ENCODE measurements around the gene CACNB1. TPM values are rescaled to one million over a fixed set of nuclear protein-coding genes. Genes with fewer than 3 reads are reported as not detected.

Gene CACNB1
- polyA plus RNA-seq, 1 donor from 2014 or later = 18.9 TPM

DNA sequence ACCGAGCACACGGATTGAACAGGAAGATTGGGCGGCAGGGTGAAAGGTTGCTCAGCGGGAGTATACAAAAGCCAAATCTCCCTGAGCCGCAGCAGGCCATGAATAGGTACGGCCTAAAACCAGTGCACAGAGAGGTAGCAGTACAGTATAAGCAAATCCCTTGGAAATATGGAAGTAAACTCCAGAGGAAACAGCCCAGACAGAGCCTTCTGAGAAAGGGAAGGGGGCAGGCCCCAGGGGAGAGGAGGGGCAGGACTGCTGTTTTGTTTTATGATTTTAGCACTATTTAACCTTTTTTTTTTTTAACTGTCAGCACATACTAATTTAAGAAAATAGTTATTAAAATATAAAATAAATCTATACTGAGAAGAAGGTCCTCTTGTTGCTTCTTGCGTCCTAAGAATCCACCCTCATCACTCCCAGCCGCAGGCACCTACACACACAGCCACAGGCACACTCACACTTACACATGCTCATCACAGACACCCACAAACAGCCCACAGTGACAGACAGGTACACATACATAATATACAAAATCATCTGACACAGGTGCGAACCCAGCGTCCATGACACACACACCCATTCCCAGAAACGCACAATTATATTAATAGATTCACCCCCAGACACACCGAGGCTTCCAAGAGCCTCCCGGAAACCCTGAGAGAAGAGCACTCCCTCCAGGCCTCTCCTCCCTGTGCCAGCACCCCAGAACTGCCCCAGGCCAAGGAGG, 58.9 kb downstream of the CACNB1 start:
- Histone ChIP-seq H3K4me2 (ENCODE audit: low read length) (no peak overlapping the region), H3K36me3 (ENCODE audit: insufficient read depth, low read length) (no peaks in the 10 kb centered on the region), H3K9ac (ENCODE audit: low read length) (no peak overlapping the region)

DNA sequence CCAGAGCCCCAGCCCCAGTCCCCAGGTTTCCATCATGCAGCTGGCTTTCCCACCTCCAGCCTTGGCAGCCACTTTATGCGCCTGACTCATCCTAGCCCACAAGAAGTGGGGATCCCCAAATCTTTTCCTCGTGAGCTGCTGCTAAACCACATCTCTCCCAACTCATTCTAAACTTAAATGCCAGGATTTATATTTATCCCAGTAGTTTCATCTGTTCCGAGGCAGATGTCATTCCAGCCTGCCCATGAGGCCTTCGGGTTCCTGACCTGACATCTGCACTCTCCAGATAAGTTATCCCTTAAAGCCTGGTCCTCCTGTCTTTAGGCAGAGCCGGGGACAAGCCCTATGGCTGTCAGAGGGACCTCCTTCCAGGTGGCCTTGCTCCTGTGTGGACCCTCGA, 62.6 kb downstream of the CACNB1 start:
- no peak for TF ChIP-seq POLR2AphosphoS5 (IDR thresholded peaks at IDR 0.05)
- TF ChIP-seq, protein P1, sequence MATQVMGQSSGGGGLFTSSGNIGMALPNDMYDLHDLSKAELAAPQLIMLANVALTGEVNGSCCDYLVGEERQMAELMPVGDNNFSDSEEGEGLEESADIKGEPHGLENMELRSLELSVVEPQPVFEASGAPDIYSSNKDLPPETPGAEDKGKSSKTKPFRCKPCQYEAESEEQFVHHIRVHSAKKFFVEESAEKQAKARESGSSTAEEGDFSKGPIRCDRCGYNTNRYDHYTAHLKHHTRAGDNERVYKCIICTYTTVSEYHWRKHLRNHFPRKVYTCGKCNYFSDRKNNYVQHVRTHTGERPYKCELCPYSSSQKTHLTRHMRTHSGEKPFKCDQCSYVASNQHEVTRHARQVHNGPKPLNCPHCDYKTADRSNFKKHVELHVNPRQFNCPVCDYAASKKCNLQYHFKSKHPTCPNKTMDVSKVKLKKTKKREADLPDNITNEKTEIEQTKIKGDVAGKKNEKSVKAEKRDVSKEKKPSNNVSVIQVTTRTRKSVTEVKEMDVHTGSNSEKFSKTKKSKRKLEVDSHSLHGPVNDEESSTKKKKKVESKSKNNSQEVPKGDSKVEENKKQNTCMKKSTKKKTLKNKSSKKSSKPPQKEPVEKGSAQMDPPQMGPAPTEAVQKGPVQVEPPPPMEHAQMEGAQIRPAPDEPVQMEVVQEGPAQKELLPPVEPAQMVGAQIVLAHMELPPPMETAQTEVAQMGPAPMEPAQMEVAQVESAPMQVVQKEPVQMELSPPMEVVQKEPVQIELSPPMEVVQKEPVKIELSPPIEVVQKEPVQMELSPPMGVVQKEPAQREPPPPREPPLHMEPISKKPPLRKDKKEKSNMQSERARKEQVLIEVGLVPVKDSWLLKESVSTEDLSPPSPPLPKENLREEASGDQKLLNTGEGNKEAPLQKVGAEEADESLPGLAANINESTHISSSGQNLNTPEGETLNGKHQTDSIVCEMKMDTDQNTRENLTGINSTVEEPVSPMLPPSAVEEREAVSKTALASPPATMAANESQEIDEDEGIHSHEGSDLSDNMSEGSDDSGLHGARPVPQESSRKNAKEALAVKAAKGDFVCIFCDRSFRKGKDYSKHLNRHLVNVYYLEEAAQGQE (IDR thresholded peaks at IDR 0.05; ENCODE audit: borderline replicate concordance) = no peak
- no peaks in the 10 kb centered on the region for H3K36me3 ChIP-seq (ENCODE audit: insufficient read depth, low read length)
- H3F3A ChIP-seq (ENCODE audit: insufficient read depth, low read length, poor library complexity, severe bottlenecking) = no peaks in the 10 kb centered on the region
- H3K27ac ChIP-seq (ENCODE audit: low read length) = no peak overlapping the region
- H3K79me2 ChIP-seq (replicated peaks; ENCODE audit: insufficient read depth, low read length) = no peaks in the 10 kb centered on the region
- H3K9ac ChIP-seq (ENCODE audit: low read length) = no peak overlapping the region
- no peaks in the 10 kb centered on the region for H3K9me2 ChIP-seq (ENCODE audit: insufficient read depth, low read length)
- no peaks in the 10 kb centered on the region for H3K27me3 ChIP-seq (ENCODE audit: insufficient read depth, low read depth, low read length)
- H3K9me3 ChIP-seq (ENCODE audit: low read length) = no peaks in the 10 kb centered on the region
- no peak overlapping the region for H3K4me3 ChIP-seq (ENCODE audit: low read length)
- H2AFZ ChIP-seq (ENCODE audit: low read depth, low read length) = no peak overlapping the region
- no peaks in the 10 kb centered on the region for H4K20me1 ChIP-seq (ENCODE audit: insufficient read depth)
- no peak overlapping the region for H3K4me2 ChIP-seq (ENCODE audit: low read length)

More for the DNA sequence above, 58.9 kb downstream of the CACNB1 start:
- Histone ChIP-seq H3K9me2 (ENCODE audit: insufficient read depth, low read length) (no peaks in the 10 kb centered on the region), H3K27ac (ENCODE audit: low read length) (no peak overlapping the region), H3K27me3 (ENCODE audit: insufficient read depth, low read depth, low read length) (no peaks in the 10 kb centered on the region), H3K79me2 (replicated peaks; ENCODE audit: insufficient read depth, low read length) (no peaks in the 10 kb centered on the region), H4K20me1 (ENCODE audit: insufficient read depth) (no peaks in the 10 kb centered on the region), H3F3A (ENCODE audit: insufficient read depth, low read length, poor library complexity, severe bottlenecking) (no peaks in the 10 kb centered on the region), H3K9me3 (ENCODE audit: low read length) (no peaks in the 10 kb centered on the region), H3K4me3 (ENCODE audit: low read length) (no peak overlapping the region), H2AFZ (ENCODE audit: low read depth, low read length) (no peak overlapping the region)
- TF ChIP-seq TAF1 (IDR thresholded peaks at IDR 0.05; ENCODE audit: low read depth) (no peak), POLR2AphosphoS5 (IDR thresholded peaks at IDR 0.05) (no peak)
- TF ChIP-seq, protein P1 (IDR thresholded peaks at IDR 0.05; ENCODE audit: borderline replicate concordance) = no peak

DNA sequence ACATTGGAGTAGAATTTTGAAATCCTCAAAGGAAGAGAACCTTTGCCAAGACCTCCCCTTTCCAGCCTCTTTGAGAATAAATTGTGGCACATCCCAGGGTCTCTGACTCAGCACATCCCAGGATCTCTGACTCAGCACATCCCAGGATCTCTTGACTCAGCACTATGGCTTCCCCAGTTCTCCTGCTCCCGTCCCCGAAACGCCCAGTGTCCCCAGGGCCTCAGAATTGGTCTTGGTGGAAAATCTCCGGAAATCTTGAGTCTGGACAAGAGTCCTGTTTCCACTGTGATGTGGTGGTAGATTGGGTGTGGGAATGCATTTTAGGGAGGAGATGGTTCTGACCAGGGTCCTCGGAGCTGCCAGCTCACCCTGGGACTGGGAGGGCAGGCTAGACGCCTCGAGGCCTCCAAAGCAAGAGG, 65.3 kb downstream of the CACNB1 start:
- Histone ChIP-seq H3K4me2 (ENCODE audit: low read length) (no peak overlapping the region), H3F3A (ENCODE audit: insufficient read depth, low read length, poor library complexity, severe bottlenecking) (no peaks in the 10 kb centered on the region)
- TF ChIP-seq TAF1 (IDR thresholded peaks at IDR 0.05; ENCODE audit: low read depth) = no peak
- TF ChIP-seq, protein P2, sequence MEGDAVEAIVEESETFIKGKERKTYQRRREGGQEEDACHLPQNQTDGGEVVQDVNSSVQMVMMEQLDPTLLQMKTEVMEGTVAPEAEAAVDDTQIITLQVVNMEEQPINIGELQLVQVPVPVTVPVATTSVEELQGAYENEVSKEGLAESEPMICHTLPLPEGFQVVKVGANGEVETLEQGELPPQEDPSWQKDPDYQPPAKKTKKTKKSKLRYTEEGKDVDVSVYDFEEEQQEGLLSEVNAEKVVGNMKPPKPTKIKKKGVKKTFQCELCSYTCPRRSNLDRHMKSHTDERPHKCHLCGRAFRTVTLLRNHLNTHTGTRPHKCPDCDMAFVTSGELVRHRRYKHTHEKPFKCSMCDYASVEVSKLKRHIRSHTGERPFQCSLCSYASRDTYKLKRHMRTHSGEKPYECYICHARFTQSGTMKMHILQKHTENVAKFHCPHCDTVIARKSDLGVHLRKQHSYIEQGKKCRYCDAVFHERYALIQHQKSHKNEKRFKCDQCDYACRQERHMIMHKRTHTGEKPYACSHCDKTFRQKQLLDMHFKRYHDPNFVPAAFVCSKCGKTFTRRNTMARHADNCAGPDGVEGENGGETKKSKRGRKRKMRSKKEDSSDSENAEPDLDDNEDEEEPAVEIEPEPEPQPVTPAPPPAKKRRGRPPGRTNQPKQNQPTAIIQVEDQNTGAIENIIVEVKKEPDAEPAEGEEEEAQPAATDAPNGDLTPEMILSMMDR (IDR thresholded peaks at IDR 0.05; ENCODE audit: poor library complexity, severe bottlenecking) = no peak
- TF ChIP-seq POLR2AphosphoS5 (IDR thresholded peaks at IDR 0.05) = no peak
- TF ChIP-seq EZH2 (IDR thresholded peaks at IDR 0.05; ENCODE audit: borderline replicate concordance, insufficient read depth, low read length, poor library complexity, severe bottlenecking) = no peak
- TF ChIP-seq, protein P1 (IDR thresholded peaks at IDR 0.05; ENCODE audit: borderline replicate concordance) = no peak
- no peak for TF ChIP-seq SMC3 (conservative IDR thresholded peaks at IDR 0.05; ENCODE audit: poor library complexity)
- no peak for TF ChIP-seq RAD21 (conservative IDR thresholded peaks at IDR 0.05)
- TF ChIP-seq MXI1 (conservative IDR thresholded peaks at IDR 0.05; ENCODE audit: poor library complexity, severe bottlenecking) = no peak

More for the DNA sequence above, 65.3 kb downstream of the CACNB1 start:
- H3K27me3 ChIP-seq (ENCODE audit: insufficient read depth, low read depth, low read length) = no peaks in the 10 kb centered on the region
- H3K9me2 ChIP-seq (ENCODE audit: insufficient read depth, low read length) = no peaks in the 10 kb centered on the region
- no peaks in the 10 kb centered on the region for H3K36me3 ChIP-seq (ENCODE audit: insufficient read depth, low read length)
- no peaks in the 10 kb centered on the region for H3K79me2 ChIP-seq (replicated peaks; ENCODE audit: insufficient read depth, low read length)
- no peak overlapping the region for H3K27ac ChIP-seq (ENCODE audit: low read length)
- H3K4me3 ChIP-seq (ENCODE audit: low read length) = no peak overlapping the region
- no peak overlapping the region for H2AFZ ChIP-seq (ENCODE audit: low read depth, low read length)
- H4K20me1 ChIP-seq (ENCODE audit: insufficient read depth) = no peaks in the 10 kb centered on the region
- H3K9me3 ChIP-seq (ENCODE audit: low read length) = no peaks in the 10 kb centered on the region
- no peak overlapping the region for H3K9ac ChIP-seq (ENCODE audit: low read length)
